PC-9 (cell line): Measurements from ENCODE around the gene TM9SF2.

Source experiments
- CTCF ChIP-seq: fragments of 200-600 bp; sonication (generic); conservative IDR thresholded peaks from 2 replicates; pipeline ENCODE4 v1.6.1; 2017; ENCODE audit warnings: mixed run types, antibody characterized with exemption, mild to moderate bottlenecking, moderate library complexity
- EZH2 ChIP-seq: fragments of 200-600 bp; sonication (generic); IDR thresholded peaks from 2 replicates; pipeline ENCODE4 v1.8.0; 2017; ENCODE audit warnings: antibody characterized with exemption, low read depth

GRCh38 chr13:99608345-99608744 is 107.1 kb downstream of the TM9SF2 start:
- TF ChIP-seq CTCF (no peak), EZH2 (no peak)
